Endothelial cell of umbilical vein (primary cell): ENCODE results near the gene HOXA11. TPM values are rescaled to one million over a fixed set of nuclear protein-coding genes. Genes with fewer than 3 reads are reported as not detected.
A peak's percentile ranks its signal among the peaks of the same experiment; 100 is the strongest.

Experiments used
- BruUV-seq: library from RNA; stranded (reverse); fragments of 400-500 nt; replicated peaks from 2 replicates; lab custom pipeline; 2021; lab: Mats Ljungman, UMichigan
- CTCF ChIA-PET: fragments of 300-600, 350-600 bp; sonication (Branson Sonifier 250); formaldehyde crosslinking; loops from one replicate; lab custom pipeline; 2021; ENCODE audit warnings: antibody characterized with exemption, inconsistent platforms; lab: Charles Lee
- POLR2A ChIA-PET: fragments of 300-600, 350-600 bp; sonication (Branson Sonifier 250); formaldehyde crosslinking; loops from one replicate; lab custom pipeline; 2021; ENCODE audit warnings: antibody characterized with exemption, inconsistent platforms; lab: Charles Lee
- DNase-seq: peaks from one replicate; pipeline ENCODE4 v3.0.0-alpha.2; 2011; ENCODE audit warnings: low read depth, low spot score
- FAIRE-seq: peaks from 2 replicates; lab custom pipeline; 2011; peaks lifted over from hg19 to GRCh38; lab: Jason Lieb, UNC
- H2AFZ ChIP-seq: 2 replicates; pipeline ENCODE4 v1.6.0; 2012; ENCODE audit warnings: low read depth, low read length, control low read depth, inconsistent platforms
- H3K27ac ChIP-seq: 2 replicates; pipeline ENCODE4 v1.5.1; 2011; ENCODE audit warnings: low read depth, mild to moderate bottlenecking, control low read depth, low read length, moderate library complexity; ENCODE audit not compliant: insufficient read depth
- H3K27me3 ChIP-seq, 2 experiments: 2 replicates each; pipeline versions ENCODE4 v1.6.0 to v1.6.1; 2011; ENCODE audit warnings: low read length in 2 of 2, mixed read lengths in 1 of 2; ENCODE audit not compliant: control insufficient read depth in 2 of 2, insufficient read depth in 2 of 2
- H3K36me3 ChIP-seq, 2 experiments: 2 replicates in 1 of 2; 3 replicates in 1 of 2; pipeline ENCODE4 v1.5.1; 2011; ENCODE audit warnings: low read length in 2 of 2, mild to moderate bottlenecking in 1 of 2, moderate library complexity in 1 of 2; ENCODE audit not compliant: control insufficient read depth in 2 of 2, insufficient read depth in 2 of 2; ENCODE audit errors: extremely low read depth in 1 of 2
- H3K4me1 ChIP-seq: 3 replicates; pipeline ENCODE4 v1.5.1; 2011; ENCODE audit warnings: mild to moderate bottlenecking, low read length; ENCODE audit not compliant: control insufficient read depth, insufficient read depth; ENCODE audit errors: extremely low read depth
- H3K4me2 ChIP-seq: 2 replicates; pipeline ENCODE4 v1.6.1; 2011; ENCODE audit warnings: low read length, control low read depth, mixed read lengths; ENCODE audit not compliant: insufficient read depth
- H3K4me3 ChIP-seq, 3 experiments: fragments of 200-600 bp in 1 of 3; sonication (generic), shearing (Covaris generic) in 1 of 3; replicated peaks in 1 of 3; 2 replicates each; pipeline ENCODE4 v1.5.1; 2011 to 2016; ENCODE audit warnings: control low read depth in 3 of 3, low read length in 3 of 3, mild to moderate bottlenecking in 2 of 3, inconsistent platforms in 1 of 3, low read depth in 1 of 3, moderate library complexity in 1 of 3; ENCODE audit not compliant: insufficient read depth in 1 of 3
- H3K79me2 ChIP-seq: 2 replicates; pipeline ENCODE4 v1.6.0; 2012; ENCODE audit warnings: low read length, inconsistent platforms; ENCODE audit not compliant: control insufficient read depth, insufficient read depth
- H3K9ac ChIP-seq: replicated peaks from 2 replicates; pipeline ENCODE3; 2011; ENCODE audit warnings: low read length, control low read depth; ENCODE audit not compliant: insufficient read depth; ENCODE audit errors: extremely low read depth
- H3K9me1 ChIP-seq: replicated peaks from 3 replicates; pipeline ENCODE4 v1.6.0; 2011; ENCODE audit warnings: mild to moderate bottlenecking, low read length; ENCODE audit not compliant: control insufficient read depth, insufficient read depth; ENCODE audit errors: extremely low read depth
- H3K9me3 ChIP-seq: replicated peaks from 2 replicates; pipeline ENCODE4 v1.5.1; 2012; ENCODE audit warnings: low read length, inconsistent platforms; ENCODE audit not compliant: control insufficient read depth, insufficient read depth
- H4K20me1 ChIP-seq: replicated peaks from 2 replicates; pipeline ENCODE3; 2011; ENCODE audit warnings: mild to moderate bottlenecking, low read length; ENCODE audit not compliant: control insufficient read depth, insufficient read depth; ENCODE audit errors: extremely low read depth
- EZH2 ChIP-seq: IDR thresholded peaks from 2 replicates; pipeline ENCODE4 v1.6.1; 2012; ENCODE audit warnings: borderline replicate concordance, low read depth, mild to moderate bottlenecking, moderate library complexity, low read length, inconsistent platforms; ENCODE audit not compliant: severe bottlenecking
- MYC ChIP-seq: IDR thresholded peaks from one replicate; pipeline ENCODE4 v1.6.1; 2011; ENCODE audit warnings: mild to moderate bottlenecking, low read depth, low read length
- POLR2AphosphoS5 ChIP-seq: IDR thresholded peaks from 2 replicates; pipeline ENCODE4 v1.6.1; 2012; ENCODE audit warnings: low read depth, mild to moderate bottlenecking, control low read depth, low read length, moderate library complexity; ENCODE audit not compliant: insufficient read depth
- dilution Hi-C: fragments of 300-500 bp; cut with MboI; formaldehyde crosslinking; loops from one replicate; pipeline ENCODE4 v1.15.0; 2019; ENCODE audit warnings: low sequenced_read_pairs; ENCODE audit not compliant: extremely low pct_ligation_motif_present
- intact Hi-C: fragments of 100-400 bp; cut with micrococcal nuclease; formaldehyde crosslinking; loops from one replicate; pipeline ENCODE4 v1.10.0; 2022
- polyA plus RNA-seq, 4 experiments: library from polyadenylated mRNA; depleted of rRNA in 3 of 4; stranded (reverse) in 3 of 4; unstranded in 1 of 4; fragments of >200 nt; gene quantifications; 2 replicates each; pipeline versions ENCODE4 v1.2.1 to v1.2.3, GENCODE V29; 2011 to 2012; ENCODE audit warnings: missing spikeins in 1 of 4
- total RNA-seq: library from RNA; stranded (reverse); gene quantifications from 2 replicates; pipeline ENCODE4 v1.2.3, GENCODE V29; 2021
- TF ChIP-seq, protein P1 (sequence below), 2 donors: IDR thresholded peaks; 1 replicate in 1 of 2; 2 replicates in 1 of 2; pipeline ENCODE4 v1.5.1; 2011; ENCODE audit warnings: low read length in 2 of 2, mild to moderate bottlenecking in 2 of 2, moderate library complexity in 2 of 2, control low read depth in 1 of 2, inconsistent platforms in 1 of 2, low read depth in 1 of 2; ENCODE audit not compliant: insufficient read depth in 1 of 2; ENCODE audit errors: extremely low read depth in 1 of 2

Gene HOXA11
- total and polyA plus RNA-seq, 2 donors (not counting 3 experiments of a cell fraction or from before 2014, with no cell fraction given) = 10.4 to 16.7 TPM

DNA sequence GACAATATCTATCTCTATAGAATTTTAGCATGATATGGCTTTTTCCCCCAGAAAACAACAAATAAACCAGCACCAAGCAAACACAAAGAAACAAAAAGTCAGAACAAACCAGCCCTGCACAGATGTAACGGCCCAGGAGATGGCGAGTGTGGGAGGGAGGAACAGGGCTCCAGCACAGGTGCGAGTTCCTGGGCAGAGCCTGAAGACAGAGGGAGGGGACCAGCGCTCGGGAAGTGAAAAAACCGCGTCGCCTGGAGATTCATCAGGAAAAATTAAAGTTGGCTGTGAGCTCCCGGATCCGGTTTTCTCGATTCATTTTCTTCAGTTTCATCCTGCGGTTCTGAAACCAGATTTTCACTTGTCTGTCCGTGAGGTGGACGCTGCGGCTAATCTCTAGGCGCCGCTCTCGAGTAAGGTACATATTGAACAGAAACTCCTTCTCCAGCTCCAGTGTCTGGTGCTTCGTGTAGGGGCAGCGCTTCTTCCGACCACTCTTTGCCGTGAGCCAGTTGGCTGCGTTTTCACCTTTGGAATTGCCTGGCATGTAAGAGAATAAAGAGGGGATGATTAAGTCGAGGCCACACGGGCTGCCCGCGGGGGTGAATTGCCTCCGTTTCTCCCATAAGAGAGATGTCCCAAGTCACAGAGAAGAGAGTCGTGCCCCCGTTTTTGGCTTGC, 13.3 kb downstream of the HOXA11 start:
- no TSS peak for BruUV-seq
- Histone ChIP-seq H3K9me1 (no peaks in the 10 kb centered on the region), H3K9me3 (no peaks in the 10 kb centered on the region), H3K79me2 (peaks cover 100% of the 10 kb centered on the region), H3K4me3 (peak overlapping the region; percentile 44 to 88 (median 59)), H3K4me1 (peaks cover 57% of the 10 kb centered on the region), H3K4me2 (peak overlapping the region; percentile 98), H3K27ac (peak overlapping the region; percentile 96), H3K9ac (peak overlapping the region; percentile 91), H3K27me3 (no peaks in the 10 kb centered on the region), H2AFZ (no peak overlapping the region), H3K36me3 (no peaks in the 10 kb centered on the region), H4K20me1 (no peaks in the 10 kb centered on the region)
- intact Hi-C loops (loop anchor here (1.0 kb wide), 2 partner anchors 8 to 13 kb away; no protein-coding TSS in a partner anchor), dilution Hi-C loops (loop anchor here (25.0 kb wide), 1 partner anchor 984 kb away; no protein-coding TSS in a partner anchor)
- no peak for TF ChIP-seq MYC
- peak; percentile 47 for TF ChIP-seq POLR2AphosphoS5
- TF ChIP-seq EZH2 = no peak
- TF ChIP-seq, protein P1, sequence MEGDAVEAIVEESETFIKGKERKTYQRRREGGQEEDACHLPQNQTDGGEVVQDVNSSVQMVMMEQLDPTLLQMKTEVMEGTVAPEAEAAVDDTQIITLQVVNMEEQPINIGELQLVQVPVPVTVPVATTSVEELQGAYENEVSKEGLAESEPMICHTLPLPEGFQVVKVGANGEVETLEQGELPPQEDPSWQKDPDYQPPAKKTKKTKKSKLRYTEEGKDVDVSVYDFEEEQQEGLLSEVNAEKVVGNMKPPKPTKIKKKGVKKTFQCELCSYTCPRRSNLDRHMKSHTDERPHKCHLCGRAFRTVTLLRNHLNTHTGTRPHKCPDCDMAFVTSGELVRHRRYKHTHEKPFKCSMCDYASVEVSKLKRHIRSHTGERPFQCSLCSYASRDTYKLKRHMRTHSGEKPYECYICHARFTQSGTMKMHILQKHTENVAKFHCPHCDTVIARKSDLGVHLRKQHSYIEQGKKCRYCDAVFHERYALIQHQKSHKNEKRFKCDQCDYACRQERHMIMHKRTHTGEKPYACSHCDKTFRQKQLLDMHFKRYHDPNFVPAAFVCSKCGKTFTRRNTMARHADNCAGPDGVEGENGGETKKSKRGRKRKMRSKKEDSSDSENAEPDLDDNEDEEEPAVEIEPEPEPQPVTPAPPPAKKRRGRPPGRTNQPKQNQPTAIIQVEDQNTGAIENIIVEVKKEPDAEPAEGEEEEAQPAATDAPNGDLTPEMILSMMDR (IDR thresholded peaks at IDR 0.05; ENCODE audit: extremely low read depth in 1 of 2, insufficient read depth in 1 of 2, low read depth in 1 of 2, low read length in 2 of 2) = no peak
- CTCF ChIA-PET = interaction anchor here (0.7 to 7.4 kb wide), 7 partner anchors 7 to 51 kb away, joined by 3 to 86 read pairs (median 14); partner anchors contain the start of genes HOXA11 and HOXA3
- DNase-seq (no peak), FAIRE-seq (peak; percentile 33)
- POLR2A ChIA-PET = interaction anchor here (0.7 to 1.6 kb wide), 2 partner anchors 19 to 71 kb away, joined by 4 read pairs; partner anchors contain the start of gene HOXA3
